ENCODE data around the gene SPTBN1.

GRCh38 chr2:54497763-54498680, 41.9 kb downstream of the SPTBN1 start:
- TF ChIP-seq TCF7 (IDR thresholded peaks at IDR 0.05; ENCODE audit: borderline replicate concordance) (no peak), CTCF (IDR thresholded peaks at IDR 0.05 in 2 of 3, conservative IDR thresholded peaks at IDR 0.05 in 1 of 3; ENCODE audit: insufficient read depth in 2 of 3, low read depth in 1 of 3, low read length in 3 of 3) (peak; percentile 34 to 46 (median 38); a peak in 4 of 6 replicates)

All from K562 (cell line).